Stimulated activated CD8-positive, alpha-beta memory T cell treated with anti-CD3 and anti-CD28 coated beads, Interleukin-15, amount 100 ng/mL, for 24 hours (primary cell): ENCODE data around the gene SLC13A1.
"Not testable (repeated sequence)": the region's sequence is repeated elsewhere in the genome, so short reads cannot be mapped to it uniquely, and the experiment has no call there.

ENCODE experiments used
- DNase-seq: peaks from one replicate; pipeline ENCODE4 v3.0.0-alpha.2; 2020; ENCODE audit warnings: low read depth

The SLC13A1 gene

GRCh38 chr7:123199883-123200282 is at the start of gene SLC13A1:
SLC13A1 (minus strand) TSS chr7:123199969; CDS start chr7:123199946, 23 bp downstream.
- DNase-seq, result no peak

- DNase-seq, result no peak
Observed at GRCh38 chr7:123244768-123245167, 45.0 kb upstream of the SLC13A1 start.

- no peak for DNase-seq
Observed at GRCh38 chr7:123242467-123243092, 42.8 kb upstream of the SLC13A1 start.

GRCh38 chr7:123241809-123242208 is 42.0 kb upstream of the SLC13A1 start:
- no peak for DNase-seq

GRCh38 chr7:123231021-123232000 is 31.5 kb upstream of the SLC13A1 start:
- no peak for DNase-seq

- DNase-seq, result no peak
Observed at GRCh38 chr7:123230603-123231002, 30.8 kb upstream of the SLC13A1 start.

GRCh38 chr7:123230147-123230546 is 30.4 kb upstream of the SLC13A1 start:
- no peak for DNase-seq

- no peak for DNase-seq
Observed at GRCh38 chr7:123229426-123229825, 29.7 kb upstream of the SLC13A1 start.

GRCh38 chr7:123227666-123228065 is 27.9 kb upstream of the SLC13A1 start:
- not testable (repeated sequence) for DNase-seq

- DNase-seq, result no peak
Observed at GRCh38 chr7:123220396-123220795, 20.6 kb upstream of the SLC13A1 start.

GRCh38 chr7:123218866-123219265 is 19.1 kb upstream of the SLC13A1 start:
- DNase-seq, result no peak

- no peak for DNase-seq
Observed at GRCh38 chr7:123216825-123217224, 17.1 kb upstream of the SLC13A1 start.

GRCh38 chr7:123215350-123215749 is 15.6 kb upstream of the SLC13A1 start:
- DNase-seq, result no peak

GRCh38 chr7:123211545-123211944 is 11.8 kb upstream of the SLC13A1 start:
- no peak for DNase-seq

- no peak for DNase-seq
Observed at GRCh38 chr7:123210986-123211385, 11.2 kb upstream of the SLC13A1 start.

GRCh38 chr7:123209786-123210185 is 10.0 kb upstream of the SLC13A1 start:
- no peak for DNase-seq

GRCh38 chr7:123208793-123209192 is 9.0 kb upstream of the SLC13A1 start:
- DNase-seq, result no peak

GRCh38 chr7:123204206-123204835 is 4.6 kb upstream of the SLC13A1 start:
- no peak for DNase-seq

GRCh38 chr7:123201901-123202300 is 2.1 kb upstream of the SLC13A1 start:
- no peak for DNase-seq

- DNase-seq, result no peak
Observed at GRCh38 chr7:123198668-123199652, 809 bp downstream of the SLC13A1 start.

- no peak for DNase-seq
Observed at GRCh38 chr7:123198111-123198510, 1.7 kb downstream of the SLC13A1 start.

GRCh38 chr7:123193235-123193634 is 6.5 kb downstream of the SLC13A1 start:
- no peak for DNase-seq
